Cardiac septum (tissue), 1 donor: ENCODE measurements around the gene PPP1R9B. TPM values are rescaled to one million over a fixed set of nuclear protein-coding genes. Genes with fewer than 3 reads are reported as not detected.
A peak's percentile ranks its signal among the peaks of the same experiment; 100 is the strongest.

ENCODE experiments used
- DNase-seq: peaks from one replicate; pipeline ENCODE4 v3.0.0-alpha.2; 2020; ENCODE audit warnings: low spot score
- intact Hi-C: fragments of 100-400 bp; cut with DNase I; formaldehyde crosslinking; loops from one replicate; pipeline ENCODE4 v1.14.0; 2022
- total RNA-seq: library from RNA; stranded (reverse); fragmentation: NEBNext Ultra II Directional; extraction: Animal tissue kit (Norgen Biotek cat#: 25700); gene quantifications from one replicate; pipeline ENCODE4 v1.2.1, GENCODE V29; 2021
- donor health status: DM: no; HTN: no; CAD: no.

Gene PPP1R9B
- total RNA-seq, 1 donor from 2014 or later: 46.1 TPM

GRCh38 chr17:50146927-50147665 is 3.4 kb downstream of the PPP1R9B start:
- DNase-seq: no peak

GRCh38 chr17:50146230-50146926 is 4.1 kb downstream of the PPP1R9B start:
- intact Hi-C loops: loop anchor here (5.0 kb wide), 1 partner anchor 34 kb away; no protein-coding TSS in a partner anchor
- DNase-seq: no peak

More at GRCh38 chr17:50146927-50147665, 3.4 kb downstream of the PPP1R9B start:
- intact Hi-C loops: loop anchor here (5.0 kb wide), 1 partner anchor 35 kb away; no protein-coding TSS in a partner anchor

- intact Hi-C loops: loop anchor here (5.0 kb wide), 1 partner anchor 33 kb away; no protein-coding TSS in a partner anchor
- no peak for DNase-seq
These were observed 4.8 kb downstream of the PPP1R9B start for GRCh38 chr17:50145532-50146229.

GRCh38 chr17:50144845-50145531 is 5.5 kb downstream of the PPP1R9B start:
- DNase-seq: no peak
- intact Hi-C loops: loop anchor here (5.0 kb wide), 1 partner anchor 33 kb away; no protein-coding TSS in a partner anchor

- intact Hi-C loops: no loop called here
- DNase-seq: no peak
These were observed 6.1 kb downstream of the PPP1R9B start for GRCh38 chr17:50144355-50144754.

- no peak for DNase-seq
- intact Hi-C loops: no loop called here
These were observed 6.9 kb downstream of the PPP1R9B start for GRCh38 chr17:50143461-50144176.

GRCh38 chr17:50141745-50142110 is 8.7 kb downstream of the PPP1R9B start:
- intact Hi-C loops: loop anchor here (2.0 kb wide), 1 partner anchor 19 kb away; no protein-coding TSS in a partner anchor
- DNase-seq: no peak

- no peak for DNase-seq
- intact Hi-C loops: loop anchor here (2.0 kb wide), 1 partner anchor 20 kb away; no protein-coding TSS in a partner anchor
These were observed 9.3 kb downstream of the PPP1R9B start for GRCh38 chr17:50141026-50141744.

- intact Hi-C loops: loop anchor here (2.0 kb wide), 1 partner anchor 21 kb away; no protein-coding TSS in a partner anchor
These were observed 10.3 kb downstream of the PPP1R9B start for GRCh38 chr17:50139950-50140885.

GRCh38 chr17:50139185-50139783 is 11.2 kb downstream of the PPP1R9B start:
- no peak for DNase-seq
- intact Hi-C loops: no loop called here

More at GRCh38 chr17:50139950-50140885, 10.3 kb downstream of the PPP1R9B start:
- DNase-seq: peak; percentile 93

GRCh38 chr17:50137042-50137441 is 13.4 kb downstream of the PPP1R9B start:
- intact Hi-C loops: no loop called here
- no peak for DNase-seq

GRCh38 chr17:50136096-50136687 is 14.3 kb downstream of the PPP1R9B start:
- intact Hi-C loops: no loop called here
- no peak for DNase-seq

GRCh38 chr17:50135316-50136095 is 15.0 kb downstream of the PPP1R9B start:
- intact Hi-C loops: no loop called here
- no peak for DNase-seq

- intact Hi-C loops: no loop called here
- DNase-seq: no peak
These were observed 16.0 kb downstream of the PPP1R9B start for GRCh38 chr17:50134206-50135110.

GRCh38 chr17:50133769-50134099 is 16.7 kb downstream of the PPP1R9B start:
- intact Hi-C loops: no loop called here
- DNase-seq: no peak
